ENCODE measurements around the gene HTRA3.

DNA sequence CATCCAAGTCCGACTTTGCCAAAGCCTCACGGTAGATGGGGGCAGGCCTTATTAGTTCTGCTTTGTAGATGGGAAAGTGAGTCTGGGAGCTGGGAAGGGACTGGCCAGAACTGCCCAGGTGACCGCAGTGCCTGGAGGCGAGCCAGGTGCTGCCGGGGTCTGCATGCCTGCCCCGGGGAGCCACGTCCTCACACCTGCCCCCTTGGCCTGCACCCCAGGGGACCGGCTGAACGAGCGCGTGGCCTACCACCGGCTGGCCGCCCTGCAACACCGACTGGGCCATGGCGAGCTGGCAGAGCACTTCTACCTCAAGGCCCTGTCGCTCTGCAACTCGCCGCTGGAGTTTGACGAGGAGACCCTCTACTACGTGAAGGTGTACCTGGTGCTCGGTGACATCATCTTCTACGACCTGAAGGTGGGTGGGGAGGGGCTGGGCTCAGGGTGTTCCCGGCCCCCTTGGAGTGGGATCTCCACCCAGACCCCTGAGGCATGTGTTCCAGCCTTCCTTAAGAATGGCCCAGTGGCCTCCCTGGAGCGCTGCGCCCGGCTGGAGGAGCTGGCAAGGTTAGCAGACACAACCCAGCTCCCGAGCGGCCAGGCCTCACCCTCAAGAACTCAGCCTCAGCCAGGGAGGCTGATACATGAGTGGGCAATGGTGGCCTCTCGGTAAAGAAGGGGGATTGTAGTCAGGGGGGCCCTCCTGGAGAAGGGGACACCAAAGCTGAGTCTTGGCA, 32.1 kb upstream of the HTRA3 start:
- TF ChIP-seq POLR2A (IDR thresholded peaks at IDR 0.05) = no peak
- TF ChIP-seq, protein P1, sequence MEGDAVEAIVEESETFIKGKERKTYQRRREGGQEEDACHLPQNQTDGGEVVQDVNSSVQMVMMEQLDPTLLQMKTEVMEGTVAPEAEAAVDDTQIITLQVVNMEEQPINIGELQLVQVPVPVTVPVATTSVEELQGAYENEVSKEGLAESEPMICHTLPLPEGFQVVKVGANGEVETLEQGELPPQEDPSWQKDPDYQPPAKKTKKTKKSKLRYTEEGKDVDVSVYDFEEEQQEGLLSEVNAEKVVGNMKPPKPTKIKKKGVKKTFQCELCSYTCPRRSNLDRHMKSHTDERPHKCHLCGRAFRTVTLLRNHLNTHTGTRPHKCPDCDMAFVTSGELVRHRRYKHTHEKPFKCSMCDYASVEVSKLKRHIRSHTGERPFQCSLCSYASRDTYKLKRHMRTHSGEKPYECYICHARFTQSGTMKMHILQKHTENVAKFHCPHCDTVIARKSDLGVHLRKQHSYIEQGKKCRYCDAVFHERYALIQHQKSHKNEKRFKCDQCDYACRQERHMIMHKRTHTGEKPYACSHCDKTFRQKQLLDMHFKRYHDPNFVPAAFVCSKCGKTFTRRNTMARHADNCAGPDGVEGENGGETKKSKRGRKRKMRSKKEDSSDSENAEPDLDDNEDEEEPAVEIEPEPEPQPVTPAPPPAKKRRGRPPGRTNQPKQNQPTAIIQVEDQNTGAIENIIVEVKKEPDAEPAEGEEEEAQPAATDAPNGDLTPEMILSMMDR (IDR thresholded peaks at IDR 0.05) = no peak
- TF ChIP-seq POLR2AphosphoS5 (IDR thresholded peaks at IDR 0.05) = no peak
